Measurements from ENCODE around the gene ZNF76. TPM values are rescaled to one million over a fixed set of nuclear protein-coding genes. Genes with fewer than 3 reads are reported as not detected.

Gene ZNF76
- total RNA-seq, 1 donor from 2014 or later = 14.8 TPM

GRCh38 chr6:35292494-35292893 is 33.0 kb downstream of the ZNF76 start:
- peaks cover 2% of the 10 kb centered on the region for H3K27me3 Mint-ChIP-seq (ENCODE audit: insufficient read depth, low read depth)
- H3K27ac Mint-ChIP-seq = no peak overlapping the region
- Histone ChIP-seq H3K27ac (no peak overlapping the region), H3K27me3 (no peaks in the 10 kb centered on the region), H3K4me1 (no peaks in the 10 kb centered on the region), H3K79me2 (ENCODE audit: low read depth) (no peaks in the 10 kb centered on the region), H3K4me2 (no peak overlapping the region), H2AFZ (replicated peaks) (no peak overlapping the region), H3F3A (ENCODE audit: low read depth) (no peaks in the 10 kb centered on the region), H3K4me3 (no peak overlapping the region), H3K36me3 (no peaks in the 10 kb centered on the region), H3K9ac (no peak overlapping the region), H4K20me1 (ENCODE audit: low read depth) (no peaks in the 10 kb centered on the region), H3K9me3 (ENCODE audit: low read depth) (no peaks in the 10 kb centered on the region)
- peaks cover 4% of the 10 kb centered on the region for H3K4me1 Mint-ChIP-seq
- DNase-seq (ENCODE audit: low spot score) = no peak
- peaks cover 19% of the 10 kb centered on the region for H3K36me3 Mint-ChIP-seq
- no peaks in the 10 kb centered on the region for H3K9me3 Mint-ChIP-seq
- H3K4me3 Mint-ChIP-seq = no peak overlapping the region
- TF ChIP-seq, protein P1, sequence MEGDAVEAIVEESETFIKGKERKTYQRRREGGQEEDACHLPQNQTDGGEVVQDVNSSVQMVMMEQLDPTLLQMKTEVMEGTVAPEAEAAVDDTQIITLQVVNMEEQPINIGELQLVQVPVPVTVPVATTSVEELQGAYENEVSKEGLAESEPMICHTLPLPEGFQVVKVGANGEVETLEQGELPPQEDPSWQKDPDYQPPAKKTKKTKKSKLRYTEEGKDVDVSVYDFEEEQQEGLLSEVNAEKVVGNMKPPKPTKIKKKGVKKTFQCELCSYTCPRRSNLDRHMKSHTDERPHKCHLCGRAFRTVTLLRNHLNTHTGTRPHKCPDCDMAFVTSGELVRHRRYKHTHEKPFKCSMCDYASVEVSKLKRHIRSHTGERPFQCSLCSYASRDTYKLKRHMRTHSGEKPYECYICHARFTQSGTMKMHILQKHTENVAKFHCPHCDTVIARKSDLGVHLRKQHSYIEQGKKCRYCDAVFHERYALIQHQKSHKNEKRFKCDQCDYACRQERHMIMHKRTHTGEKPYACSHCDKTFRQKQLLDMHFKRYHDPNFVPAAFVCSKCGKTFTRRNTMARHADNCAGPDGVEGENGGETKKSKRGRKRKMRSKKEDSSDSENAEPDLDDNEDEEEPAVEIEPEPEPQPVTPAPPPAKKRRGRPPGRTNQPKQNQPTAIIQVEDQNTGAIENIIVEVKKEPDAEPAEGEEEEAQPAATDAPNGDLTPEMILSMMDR (IDR thresholded peaks at IDR 0.05) = no peak
- TF ChIP-seq EZH2phosphoT487 (IDR thresholded peaks at IDR 0.05) = no peak
- TF ChIP-seq EZH2 (IDR thresholded peaks at IDR 0.05) = no peak

- H3K27ac Mint-ChIP-seq = no peak overlapping the region
- Histone ChIP-seq H4K20me1 (ENCODE audit: low read depth) (no peaks in the 10 kb centered on the region), H3K9ac (no peak overlapping the region), H3K27me3 (no peaks in the 10 kb centered on the region), H3K79me2 (ENCODE audit: low read depth) (no peaks in the 10 kb centered on the region), H3K36me3 (no peaks in the 10 kb centered on the region), H3F3A (ENCODE audit: low read depth) (no peaks in the 10 kb centered on the region), H3K4me2 (no peak overlapping the region), H3K4me1 (no peaks in the 10 kb centered on the region), H3K27ac (no peak overlapping the region), H2AFZ (replicated peaks) (no peak overlapping the region), H3K4me3 (no peak overlapping the region), H3K9me3 (ENCODE audit: low read depth) (no peaks in the 10 kb centered on the region)
- TF ChIP-seq EZH2 (IDR thresholded peaks at IDR 0.05) (no peak), EZH2phosphoT487 (IDR thresholded peaks at IDR 0.05) (no peak)
- TF ChIP-seq, protein P1 (IDR thresholded peaks at IDR 0.05) = no peak
- no peaks in the 10 kb centered on the region for H3K4me1 Mint-ChIP-seq
- peaks cover 2% of the 10 kb centered on the region for H3K27me3 Mint-ChIP-seq (ENCODE audit: insufficient read depth, low read depth)
- H3K36me3 Mint-ChIP-seq = peaks cover 17% of the 10 kb centered on the region
- H3K4me3 Mint-ChIP-seq = no peak overlapping the region
- no peaks in the 10 kb centered on the region for H3K9me3 Mint-ChIP-seq
- DNase-seq (ENCODE audit: low spot score) = no peak
Measured at GRCh38 chr6:35293681-35294080, 34.1 kb downstream of the ZNF76 start.

GRCh38 chr6:35294308-35294945 is 34.9 kb downstream of the ZNF76 start:
- no peak overlapping the region for H3K4me2 ChIP-seq
- H3K4me3 ChIP-seq = no peak overlapping the region
- no peaks in the 10 kb centered on the region for H3F3A ChIP-seq (ENCODE audit: low read depth)
- peak; percentile 65 for DNase-seq (ENCODE audit: low spot score)
- Mint-ChIP-seq H3K4me1 (peaks cover under 1% of the 10 kb centered on the region), H3K36me3 (peaks cover 14% of the 10 kb centered on the region), H3K9me3 (no peaks in the 10 kb centered on the region), H3K27ac (peak overlapping the region; percentile 18), H3K4me3 (no peak overlapping the region), H3K27me3 (ENCODE audit: insufficient read depth, low read depth) (peaks cover 2% of the 10 kb centered on the region)
- no peaks in the 10 kb centered on the region for H3K27me3 ChIP-seq
- H3K9me3 ChIP-seq (ENCODE audit: low read depth) = no peaks in the 10 kb centered on the region
- no peaks in the 10 kb centered on the region for H3K4me1 ChIP-seq
- no peak overlapping the region for H2AFZ ChIP-seq (replicated peaks)
- no peaks in the 10 kb centered on the region for H3K36me3 ChIP-seq
- TF ChIP-seq EZH2 (IDR thresholded peaks at IDR 0.05) = no peak
- TF ChIP-seq EZH2phosphoT487 (IDR thresholded peaks at IDR 0.05) = no peak
- TF ChIP-seq, protein P1 (IDR thresholded peaks at IDR 0.05) = peak; percentile 77
- H3K79me2 ChIP-seq (ENCODE audit: low read depth) = no peaks in the 10 kb centered on the region
- H4K20me1 ChIP-seq (ENCODE audit: low read depth) = no peaks in the 10 kb centered on the region
- H3K9ac ChIP-seq = no peak overlapping the region
- H3K27ac ChIP-seq = no peak overlapping the region

Measured in neural progenitor cell (in vitro differentiated cells).